ENCODE results near the gene CNTROB. TPM values are rescaled to one million over a fixed set of nuclear protein-coding genes. Genes with fewer than 3 reads are reported as not detected.

Gene CNTROB
- total RNA-seq, 1 donor from 2014 or later = 13.7 TPM

GRCh38 chr17:7989781-7990655 lies 58.0 kb downstream of the CNTROB start:
- Histone ChIP-seq H3K9me3 (no peaks in the 10 kb centered on the region), H3K27me3 (no peaks in the 10 kb centered on the region), H3K4me1 (no peaks in the 10 kb centered on the region), H3K4me3 (peak overlapping the region; percentile 60 to 79), H3K27ac (peak overlapping the region in 1 of 2 donors; percentile 34), H3K36me3 (no peaks in the 10 kb centered on the region)
- peak; percentile 41 to 90 for DNase-seq (ENCODE audit: low spot score in 2 of 2)
- intact Hi-C loops (cut with DNase I) = loop anchor here (1.0 to 5.0 kb wide), 4 partner anchors 77 to 248 kb away; no protein-coding TSS in a partner anchor
- TF ChIP-seq, protein P1, sequence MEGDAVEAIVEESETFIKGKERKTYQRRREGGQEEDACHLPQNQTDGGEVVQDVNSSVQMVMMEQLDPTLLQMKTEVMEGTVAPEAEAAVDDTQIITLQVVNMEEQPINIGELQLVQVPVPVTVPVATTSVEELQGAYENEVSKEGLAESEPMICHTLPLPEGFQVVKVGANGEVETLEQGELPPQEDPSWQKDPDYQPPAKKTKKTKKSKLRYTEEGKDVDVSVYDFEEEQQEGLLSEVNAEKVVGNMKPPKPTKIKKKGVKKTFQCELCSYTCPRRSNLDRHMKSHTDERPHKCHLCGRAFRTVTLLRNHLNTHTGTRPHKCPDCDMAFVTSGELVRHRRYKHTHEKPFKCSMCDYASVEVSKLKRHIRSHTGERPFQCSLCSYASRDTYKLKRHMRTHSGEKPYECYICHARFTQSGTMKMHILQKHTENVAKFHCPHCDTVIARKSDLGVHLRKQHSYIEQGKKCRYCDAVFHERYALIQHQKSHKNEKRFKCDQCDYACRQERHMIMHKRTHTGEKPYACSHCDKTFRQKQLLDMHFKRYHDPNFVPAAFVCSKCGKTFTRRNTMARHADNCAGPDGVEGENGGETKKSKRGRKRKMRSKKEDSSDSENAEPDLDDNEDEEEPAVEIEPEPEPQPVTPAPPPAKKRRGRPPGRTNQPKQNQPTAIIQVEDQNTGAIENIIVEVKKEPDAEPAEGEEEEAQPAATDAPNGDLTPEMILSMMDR (IDR thresholded peaks at IDR 0.05) = peak; percentile 91 to 98 (median 96)

GRCh38 chr17:7992516-7992915 lies 60.5 kb downstream of the CNTROB start:
- Histone ChIP-seq H3K27me3 (no peaks in the 10 kb centered on the region), H3K36me3 (no peaks in the 10 kb centered on the region), H3K4me1 (no peaks in the 10 kb centered on the region), H3K27ac (no peak overlapping the region), H3K9me3 (no peaks in the 10 kb centered on the region), H3K4me3 (no peak overlapping the region)
- DNase-seq (ENCODE audit: low spot score in 2 of 2) = no peak
- intact Hi-C loops (cut with DNase I) = no loop called here
- TF ChIP-seq, protein P1 (IDR thresholded peaks at IDR 0.05) = no peak

DNA sequence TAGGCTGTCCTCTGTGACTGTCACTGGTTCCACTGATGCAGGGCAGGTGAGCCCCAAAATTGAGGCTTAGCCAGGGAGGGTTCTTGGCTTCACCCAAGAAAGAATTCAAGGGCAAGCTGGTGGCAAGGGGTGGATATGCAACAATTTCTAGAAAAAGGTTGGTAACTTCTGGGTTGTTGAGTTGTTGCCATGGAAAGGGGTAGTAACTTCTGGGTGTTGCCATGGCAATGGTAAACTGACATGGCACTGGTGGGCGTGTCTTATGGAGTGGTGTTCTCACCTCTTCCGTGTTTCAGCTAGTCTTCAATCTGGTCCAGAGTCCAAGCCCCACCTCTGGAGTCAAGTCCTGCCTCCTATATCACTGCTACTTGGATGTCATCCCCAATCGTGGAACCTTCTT lies 60.9 kb downstream of the CNTROB start:
- intact Hi-C loops (cut with DNase I) = no loop called here
- TF ChIP-seq, protein P1 (IDR thresholded peaks at IDR 0.05) = no peak
- Histone ChIP-seq H3K4me3 (no peak overlapping the region), H3K27ac (no peak overlapping the region), H3K36me3 (no peaks in the 10 kb centered on the region), H3K4me1 (no peaks in the 10 kb centered on the region), H3K9me3 (no peaks in the 10 kb centered on the region), H3K27me3 (no peaks in the 10 kb centered on the region)
- no peak for DNase-seq (ENCODE audit: low spot score in 2 of 2)

GRCh38 chr17:7993972-7994589 lies 62.1 kb downstream of the CNTROB start:
- Histone ChIP-seq H3K27me3 (no peaks in the 10 kb centered on the region), H3K36me3 (no peaks in the 10 kb centered on the region), H3K4me1 (no peaks in the 10 kb centered on the region), H3K9me3 (no peaks in the 10 kb centered on the region), H3K27ac (no peak overlapping the region), H3K4me3 (no peak overlapping the region)
- no peak for DNase-seq (ENCODE audit: low spot score in 2 of 2)
- TF ChIP-seq, protein P1 (IDR thresholded peaks at IDR 0.05) = no peak
- intact Hi-C loops (cut with DNase I) = no loop called here

DNA sequence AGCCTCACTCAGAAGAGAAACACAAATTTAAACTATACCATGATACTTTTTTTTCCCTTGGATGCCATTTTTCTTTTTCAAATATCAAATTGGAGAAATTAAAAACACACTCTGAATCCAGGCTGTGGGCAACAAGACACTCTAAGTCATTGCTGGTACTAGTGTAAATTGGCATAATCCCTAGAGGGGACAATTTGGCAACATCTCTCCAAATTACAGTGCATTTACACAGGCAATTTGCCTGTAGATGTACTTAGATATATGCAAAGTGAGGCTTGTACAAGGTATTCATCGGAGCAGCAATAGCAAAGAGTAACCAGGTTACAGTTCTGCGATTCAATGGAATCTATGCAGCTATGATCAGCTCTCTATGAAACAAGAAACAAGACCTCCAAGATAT lies 63.7 kb downstream of the CNTROB start:
- no peaks in the 10 kb centered on the region for H3K4me1 ChIP-seq
- H3K36me3 ChIP-seq = no peaks in the 10 kb centered on the region
- no peak overlapping the region for H3K27ac ChIP-seq
- TF ChIP-seq, protein P1 (IDR thresholded peaks at IDR 0.05) = no peak
- no peaks in the 10 kb centered on the region for H3K9me3 ChIP-seq
- no peak overlapping the region for H3K4me3 ChIP-seq
- no peaks in the 10 kb centered on the region for H3K27me3 ChIP-seq
- intact Hi-C loops (cut with DNase I) = no loop called here
- no peak for DNase-seq (ENCODE audit: low spot score in 2 of 2)
